Measurements from ENCODE around the gene SPDYE16.
"Not testable (repeated sequence)": the region's sequence is repeated elsewhere in the genome, so short reads cannot be mapped to it uniquely, and the experiment has no call there.

The SPDYE16 gene

DNA sequence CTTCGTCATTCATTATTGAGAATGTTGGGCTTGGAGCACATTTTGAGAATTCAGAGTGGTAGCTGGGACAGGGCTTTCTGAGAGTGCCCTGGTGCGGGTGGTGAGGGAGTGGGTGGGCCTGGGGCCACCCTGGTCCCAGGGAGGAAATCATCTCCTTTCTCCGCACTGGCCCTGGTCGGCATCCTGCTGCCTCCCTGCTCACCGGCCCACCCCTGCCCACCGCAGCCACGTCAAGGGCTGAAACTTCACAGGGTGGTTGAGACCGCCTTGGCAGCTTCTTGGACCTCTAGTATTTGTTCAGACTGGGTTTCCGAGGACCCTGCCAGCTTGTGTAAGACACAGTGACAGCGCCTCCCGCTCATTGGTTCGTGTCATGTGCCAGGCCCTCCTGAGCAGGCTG, 58.6 kb downstream of the SPDYE16 start:
- not testable (repeated sequence) for H3K27me3 Mint-ChIP-seq; ATAC-seq (ENCODE audit: low read depth); H3K9me3 Mint-ChIP-seq; H3K27ac Mint-ChIP-seq; H3K4me1 Mint-ChIP-seq; H3K4me3 Mint-ChIP-seq; DNase-seq (ENCODE audit: low spot score in 2 of 2)
- H3K36me3 Mint-ChIP-seq, result peaks cover 11% of the 10 kb centered on the region

DNA sequence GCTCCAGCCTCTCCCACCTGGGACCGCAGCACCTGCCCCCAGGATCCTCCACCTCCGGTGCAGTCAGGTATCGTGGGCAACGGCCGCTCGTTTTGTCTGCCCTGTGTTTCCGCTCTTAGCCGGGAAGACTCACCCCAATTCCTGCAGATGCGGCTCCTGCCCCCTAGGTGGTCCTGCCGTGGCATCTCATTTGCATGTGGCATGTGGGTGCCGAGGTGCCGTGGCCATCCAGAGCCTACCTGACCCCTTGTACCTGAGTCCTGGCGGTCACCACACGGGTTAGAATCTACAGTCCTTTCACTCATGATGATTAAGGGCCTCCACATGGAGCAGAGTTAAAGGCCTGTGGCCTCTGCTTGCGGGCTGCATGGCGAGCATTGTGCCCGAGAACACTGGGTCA, 60.0 kb downstream of the SPDYE16 start:
- not testable (repeated sequence) for H3K4me3 Mint-ChIP-seq; H3K27ac Mint-ChIP-seq; DNase-seq (ENCODE audit: low spot score in 2 of 2); H3K27me3 Mint-ChIP-seq; ATAC-seq (ENCODE audit: low read depth); H3K9me3 Mint-ChIP-seq; H3K4me1 Mint-ChIP-seq
- H3K36me3 Mint-ChIP-seq, result peaks cover 11% of the 10 kb centered on the region

DNA sequence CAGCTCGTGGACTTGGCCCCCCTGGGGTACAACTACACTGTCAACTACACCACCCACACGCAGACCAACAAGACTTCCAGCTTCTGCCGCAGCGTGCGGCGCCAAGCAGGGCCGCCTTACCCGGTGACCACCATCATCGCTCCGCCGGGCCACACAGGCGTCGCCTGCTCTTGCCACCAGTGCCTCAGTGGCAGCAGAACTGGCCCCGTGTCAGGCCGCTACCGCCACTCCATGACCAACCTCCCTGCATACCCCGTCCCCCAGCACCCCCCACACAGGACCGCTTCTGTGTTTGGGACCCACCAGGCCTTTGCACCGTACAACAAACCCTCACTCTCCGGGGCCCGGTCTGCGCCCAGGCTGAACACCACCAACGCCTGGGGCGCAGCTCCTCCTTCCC, 60.4 kb downstream of the SPDYE16 start:
- not testable (repeated sequence) for DNase-seq (ENCODE audit: low spot score in 2 of 2); H3K27me3 Mint-ChIP-seq; H3K4me3 Mint-ChIP-seq; H3K9me3 Mint-ChIP-seq; ATAC-seq (ENCODE audit: low read depth); H3K27ac Mint-ChIP-seq; H3K4me1 Mint-ChIP-seq
- peaks cover 11% of the 10 kb centered on the region for H3K36me3 Mint-ChIP-seq
